GM23338 (cell line): ENCODE results near the gene GPR141. TPM values are rescaled to one million over a fixed set of nuclear protein-coding genes. Genes with fewer than 3 reads are reported as not detected.

ENCODE experiments used
- ATAC-seq: fragments of 200-7000 bp; cut with Tn5 transposase; 3 replicates; pipeline ENCODE4 v1.9.1; 2020
- DNase-seq: peaks from one replicate; pipeline ENCODE4 v3.0.0-alpha.2; 2015; ENCODE audit warnings: low spot score
- H2AFZ ChIP-seq: fragments of 200-600 bp; sonication (generic); 2 replicates; pipeline ENCODE4 v1.8.0; 2016; ENCODE audit warnings: antibody characterized with exemption, mild to moderate bottlenecking, moderate library complexity
- H3F3A ChIP-seq: fragments of 200-600 bp; sonication (generic); replicated peaks from 2 replicates; pipeline ENCODE4 v1.8.0; 2017; ENCODE audit warnings: antibody characterized with exemption, mixed run types, low read depth
- H3K27ac ChIP-seq: fragments of 200-600 bp; sonication (generic); 2 replicates; pipeline ENCODE4 v1.6.1; 2016; ENCODE audit warnings: low read depth
- H3K27me3 ChIP-seq: fragments of 200-600 bp; sonication (generic); 2 replicates; pipeline ENCODE4 v1.8.0; 2016; ENCODE audit warnings: mild to moderate bottlenecking, mixed run types, moderate library complexity; ENCODE audit not compliant: insufficient read depth
- H3K36me3 ChIP-seq: fragments of 200-600 bp; sonication (generic); 2 replicates; pipeline ENCODE4 v1.8.0; 2016; ENCODE audit warnings: mild to moderate bottlenecking; ENCODE audit not compliant: insufficient read depth
- H3K4me1 ChIP-seq: fragments of 200-600 bp; sonication (generic); 2 replicates; pipeline ENCODE4 v1.8.0; 2016; ENCODE audit warnings: mild to moderate bottlenecking, moderate library complexity; ENCODE audit not compliant: insufficient read depth
- H3K4me2 ChIP-seq: fragments of 200-600 bp; sonication (generic); 2 replicates; pipeline ENCODE4 v1.7.1; 2017; ENCODE audit warnings: mixed run types
- H3K4me3 ChIP-seq: fragments of 200-600 bp; sonication (generic); 2 replicates; pipeline ENCODE4 v1.6.1; 2016; ENCODE audit warnings: mixed run types
- H3K79me2 ChIP-seq: fragments of 200-600 bp; sonication (generic); replicated peaks from 2 replicates; pipeline ENCODE4 v1.8.0; 2017; ENCODE audit warnings: mild to moderate bottlenecking; ENCODE audit not compliant: insufficient read depth
- H3K9me2 ChIP-seq: fragments of 200-600 bp; sonication (generic); 2 replicates; pipeline ENCODE4 v1.8.0; 2017; ENCODE audit not compliant: insufficient read depth
- H4K20me1 ChIP-seq: fragments of 200-600 bp; sonication (generic); replicated peaks from 2 replicates; pipeline ENCODE4 v1.8.0; 2017; ENCODE audit warnings: mild to moderate bottlenecking; ENCODE audit not compliant: insufficient read depth
- H3K27ac Mint-ChIP-seq: 2 replicates; pipeline ENCODE4 v1.8.0; 2020; ENCODE audit warnings: inconsistent platforms, mild to moderate bottlenecking, moderate library complexity, mixed read lengths
- H3K27me3 Mint-ChIP-seq: 3 replicates; pipeline ENCODE4 v1.8.0; 2022; ENCODE audit warnings: low read depth, mild to moderate bottlenecking, moderate library complexity, mixed read lengths, inconsistent platforms; ENCODE audit not compliant: insufficient read depth, poor library complexity
- H3K36me3 Mint-ChIP-seq: 3 replicates; pipeline ENCODE4 v1.8.0; 2021; ENCODE audit warnings: low read depth, mild to moderate bottlenecking, inconsistent platforms, moderate library complexity, mixed read lengths
- H3K4me1 Mint-ChIP-seq: 3 replicates; pipeline ENCODE4 v1.8.0; 2020; ENCODE audit warnings: mild to moderate bottlenecking, inconsistent platforms, mixed read lengths
- H3K4me3 Mint-ChIP-seq: 3 replicates; pipeline ENCODE4 v1.8.0; 2021; ENCODE audit warnings: moderate library complexity, mild to moderate bottlenecking, inconsistent platforms, mixed read lengths
- H3K9me3 Mint-ChIP-seq: 3 replicates; pipeline ENCODE4 v1.8.0; 2020; ENCODE audit warnings: moderate library complexity, mild to moderate bottlenecking, inconsistent platforms, mixed read lengths
- CREB1 ChIP-seq: fragments of 250-450 bp; sonication (Bioruptor Pico); IDR thresholded peaks from 2 replicates; pipeline ENCODE4 v1.5.0; 2020; ENCODE audit warnings: low read depth, mild to moderate bottlenecking, moderate library complexity
- CTCF ChIP-seq, 2 experiments: fragments of 200-600 bp in 1 of 2; sonication (generic) in 1 of 2; conservative IDR thresholded peaks; 2 replicates each; pipeline versions ENCODE4 v1.5.1 to v1.6.1; 2016 to 2017; ENCODE audit warnings: antibody characterized with exemption in 2 of 2, low read depth in 2 of 2, mild to moderate bottlenecking in 2 of 2, moderate library complexity in 1 of 2
- ETS1 ChIP-seq: IDR thresholded peaks from 2 replicates; pipeline ENCODE4 v1.6.1; 2016; ENCODE audit warnings: antibody characterized with exemption
- EZH2 ChIP-seq: fragments of 200-600 bp; sonication (generic); IDR thresholded peaks from one replicate; pipeline ENCODE4 v1.8.0; 2017; ENCODE audit warnings: antibody characterized with exemption, mild to moderate bottlenecking, low read depth; ENCODE audit not compliant: unreplicated experiment
- EZH2phosphoT487 ChIP-seq: fragments of 200-600 bp; sonication (generic); IDR thresholded peaks from one replicate; pipeline ENCODE4 v1.8.1; 2018; ENCODE audit warnings: antibody characterized with exemption; ENCODE audit not compliant: unreplicated experiment
- JUNB ChIP-seq: IDR thresholded peaks from one replicate; pipeline ENCODE4 v1.6.1; 2016; ENCODE audit warnings: antibody characterized with exemption; ENCODE audit not compliant: unreplicated experiment
- NANOG ChIP-seq: IDR thresholded peaks from 2 replicates; pipeline ENCODE4 v1.6.1; 2016; ENCODE audit warnings: antibody characterized with exemption, borderline replicate concordance
- STAT1 ChIP-seq: IDR thresholded peaks from one replicate; pipeline ENCODE4 v1.6.1; 2016; ENCODE audit warnings: antibody characterized with exemption; ENCODE audit not compliant: unreplicated experiment
- ZNF114 ChIP-seq: fragments of 250-450 bp; sonication (Bioruptor Pico); IDR thresholded peaks from 2 replicates; pipeline ENCODE4 v1.5.0; 2020; ENCODE audit warnings: mild to moderate bottlenecking, moderate library complexity
- ZNF331 ChIP-seq: fragments of 250-450 bp; sonication (Bioruptor Pico); IDR thresholded peaks from 2 replicates; pipeline ENCODE4 v1.5.0; 2020; ENCODE audit warnings: low read depth, mild to moderate bottlenecking, moderate library complexity
- ZNF462 ChIP-seq: fragments of 250-450 bp; sonication (Bioruptor Pico); IDR thresholded peaks from 2 replicates; pipeline ENCODE4 v1.5.0; 2020; ENCODE audit warnings: mild to moderate bottlenecking, moderate library complexity
- polyA plus RNA-seq: library from polyadenylated mRNA; unstranded; fragments of >200 nt; fragmentation: Nextera tagmentation; extraction: Ambion mirVana; gene quantifications from 2 replicates; pipeline ENCODE4 v1.2.1, GENCODE V29; 2016
- total RNA-seq: library from RNA; depleted of rRNA; stranded (reverse); fragments of >200 nt; shearing (Covaris generic); gene quantifications from 2 replicates; pipeline ENCODE4 v1.2.3, GENCODE V29; 2014

Gene GPR141
- total and polyA plus RNA-seq, 2 experiments from 2014 or later: 0.80 TPM; not detected in 1

- ATAC-seq: no peak
- H3K4me3 ChIP-seq: no peak overlapping the region
- H2AFZ ChIP-seq: no peak overlapping the region
- Mint-ChIP-seq H3K4me1 (peaks cover 7% of the 10 kb centered on the region; the same call in 2 of the 3 replicates), H3K27ac (no peak overlapping the region), H3K9me3 (no peaks in the 10 kb centered on the region), H3K36me3 (no peaks in the 10 kb centered on the region), H3K27me3 (peaks cover 3% of the 10 kb centered on the region), H3K4me3 (no peak overlapping the region)
- no peaks in the 10 kb centered on the region for H3K4me1 ChIP-seq
- no peaks in the 10 kb centered on the region for H3K36me3 ChIP-seq
- H3K79me2 ChIP-seq: no peaks in the 10 kb centered on the region
- H3K27me3 ChIP-seq: no peaks in the 10 kb centered on the region
- no peaks in the 10 kb centered on the region for H3F3A ChIP-seq
- TF ChIP-seq ETS1 (no peak), EZH2phosphoT487 (no peak), EZH2 (no peak), CTCF (conservative IDR thresholded peaks at IDR 0.05; ENCODE audit: low read depth in 2 of 2) (no peak), STAT1 (no peak), JUNB (no peak), ZNF462 (no peak), ZNF114 (CRISPR knock-in tag) (no peak), CREB1 (CRISPR knock-in tag) (no peak), ZNF331 (CRISPR knock-in tag) (no peak), NANOG (no peak)
- no peak for DNase-seq
- H3K4me2 ChIP-seq: no peak overlapping the region
- H3K27ac ChIP-seq: no peak overlapping the region
- 0 out of 2 replicates have a peak, but pooled peaks cover 4% of the 10 kb centered on the region for H3K9me2 ChIP-seq
- no peaks in the 10 kb centered on the region for H4K20me1 ChIP-seq
Measured at GRCh38 chr7:37741776-37742175, 58.2 kb downstream of the GPR141 start.
